Measurements from ENCODE around the gene TENM4.

DNA sequence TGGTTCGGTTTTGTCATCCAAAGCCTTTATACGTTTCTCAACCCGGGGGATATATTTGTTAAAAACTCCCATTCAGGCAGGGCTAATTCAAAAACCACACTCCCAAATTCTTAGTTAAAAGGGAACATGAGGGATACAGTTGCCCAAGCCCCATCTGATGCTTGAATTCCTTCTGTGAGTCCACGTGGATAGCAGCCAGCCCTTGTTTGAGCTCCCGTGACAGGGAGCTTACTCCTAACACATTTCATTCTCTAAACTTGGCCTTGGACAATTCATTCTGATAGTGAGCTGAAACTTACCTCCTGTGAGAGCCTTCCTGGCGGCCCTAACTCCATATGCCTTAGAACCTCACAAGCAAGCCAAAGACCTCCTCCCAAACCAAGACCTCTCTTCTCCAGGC is 357.5 kb downstream of the TENM4 start:
- TF ChIP-seq, protein P1, sequence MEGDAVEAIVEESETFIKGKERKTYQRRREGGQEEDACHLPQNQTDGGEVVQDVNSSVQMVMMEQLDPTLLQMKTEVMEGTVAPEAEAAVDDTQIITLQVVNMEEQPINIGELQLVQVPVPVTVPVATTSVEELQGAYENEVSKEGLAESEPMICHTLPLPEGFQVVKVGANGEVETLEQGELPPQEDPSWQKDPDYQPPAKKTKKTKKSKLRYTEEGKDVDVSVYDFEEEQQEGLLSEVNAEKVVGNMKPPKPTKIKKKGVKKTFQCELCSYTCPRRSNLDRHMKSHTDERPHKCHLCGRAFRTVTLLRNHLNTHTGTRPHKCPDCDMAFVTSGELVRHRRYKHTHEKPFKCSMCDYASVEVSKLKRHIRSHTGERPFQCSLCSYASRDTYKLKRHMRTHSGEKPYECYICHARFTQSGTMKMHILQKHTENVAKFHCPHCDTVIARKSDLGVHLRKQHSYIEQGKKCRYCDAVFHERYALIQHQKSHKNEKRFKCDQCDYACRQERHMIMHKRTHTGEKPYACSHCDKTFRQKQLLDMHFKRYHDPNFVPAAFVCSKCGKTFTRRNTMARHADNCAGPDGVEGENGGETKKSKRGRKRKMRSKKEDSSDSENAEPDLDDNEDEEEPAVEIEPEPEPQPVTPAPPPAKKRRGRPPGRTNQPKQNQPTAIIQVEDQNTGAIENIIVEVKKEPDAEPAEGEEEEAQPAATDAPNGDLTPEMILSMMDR (IDR thresholded peaks at IDR 0.05), result no peak
- TF ChIP-seq POLR2A (IDR thresholded peaks at IDR 0.05) (no peak), EP300 (IDR thresholded peaks at IDR 0.05) (no peak), POLR2AphosphoS5 (IDR thresholded peaks at IDR 0.05) (no peak)
